Coronary artery (tissue), 2 donors: ENCODE measurements around the gene PGLYRP2.

Source experiments
- DNase-seq: peaks from one replicate; pipeline ENCODE4 v3.0.0-alpha.2; 2017; ENCODE audit warnings: low spot score
- H3K27ac ChIP-seq, 2 donors: fragments of 200-600 bp; sonication (generic); one replicate each; pipeline ENCODE4 v1.5.1; 2016 to 2019
- H3K4me3 ChIP-seq: fragments of 200-600 bp; sonication (generic); 2 replicates; pipeline ENCODE4 v1.5.1; 2016; ENCODE audit warnings: mild to moderate bottlenecking, moderate library complexity
- CTCF ChIP-seq: fragments of 200-600 bp; sonication (generic); IDR thresholded peaks from one replicate; pipeline ENCODE4 v1.5.1; 2019; ENCODE audit warnings: antibody characterized with exemption

Gene PGLYRP2

GRCh38 chr19:15424692-15425272 lies 54.5 kb downstream of the PGLYRP2 start:
- no peak for TF ChIP-seq CTCF
- H3K4me3 ChIP-seq = no peak overlapping the region
- no peak for DNase-seq
- no peak overlapping the region for H3K27ac ChIP-seq

- DNase-seq = no peak
- no peak for TF ChIP-seq CTCF
- no peak overlapping the region for H3K4me3 ChIP-seq
- no peak overlapping the region for H3K27ac ChIP-seq
Measured at GRCh38 chr19:15424121-15424520, 55.2 kb downstream of the PGLYRP2 start.

- TF ChIP-seq CTCF = no peak
- no peak for DNase-seq
- H3K27ac ChIP-seq = no peak overlapping the region
- no peak overlapping the region for H3K4me3 ChIP-seq
Measured at GRCh38 chr19:15423130-15423529, 56.2 kb downstream of the PGLYRP2 start.

GRCh38 chr19:15422296-15423075 lies 56.8 kb downstream of the PGLYRP2 start:
- no peak overlapping the region for H3K4me3 ChIP-seq
- TF ChIP-seq CTCF = no peak
- no peak for DNase-seq
- H3K27ac ChIP-seq = peak overlapping the region in 1 of 2 donors; percentile 41

- no peak overlapping the region for H3K4me3 ChIP-seq
- H3K27ac ChIP-seq = peak overlapping the region in 1 of 2 donors; percentile 28
- TF ChIP-seq CTCF = no peak
- no peak for DNase-seq
Measured at GRCh38 chr19:15421721-15422260, 57.5 kb downstream of the PGLYRP2 start.

- peak overlapping the region in 1 of 2 donors; percentile 28 for H3K27ac ChIP-seq
- no peak for TF ChIP-seq CTCF
- DNase-seq = no peak
- no peak overlapping the region for H3K4me3 ChIP-seq
Measured at GRCh38 chr19:15421136-15421695, 58.1 kb downstream of the PGLYRP2 start.
